Measurements from ENCODE around the gene CTDSP2.
"Not testable (repeated sequence)": the region's sequence is repeated elsewhere in the genome, so short reads cannot be mapped to it uniquely, and the experiment has no call there.

The CTDSP2 gene

DNA sequence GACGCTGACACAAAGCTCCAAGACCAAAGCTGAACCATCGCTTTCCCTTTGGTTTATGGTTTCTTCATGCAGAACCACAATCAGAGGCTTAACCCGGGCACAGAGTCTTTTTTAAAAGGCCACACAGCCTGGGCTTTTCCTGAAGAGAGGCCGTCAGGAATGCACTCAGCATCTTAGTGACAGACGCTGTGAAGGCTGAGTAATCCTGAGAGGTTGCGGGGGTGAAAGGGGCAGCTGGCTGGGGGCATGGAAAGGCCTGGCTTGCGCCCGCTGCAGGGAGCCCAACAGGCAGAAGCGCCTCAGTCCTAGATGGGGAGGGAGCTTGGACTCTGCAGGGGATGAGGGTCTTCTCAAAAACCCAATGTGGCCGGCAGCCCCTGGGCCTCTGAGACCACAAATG lies 13.6 kb downstream of the CTDSP2 start:
- no peak for DNase-seq

DNA sequence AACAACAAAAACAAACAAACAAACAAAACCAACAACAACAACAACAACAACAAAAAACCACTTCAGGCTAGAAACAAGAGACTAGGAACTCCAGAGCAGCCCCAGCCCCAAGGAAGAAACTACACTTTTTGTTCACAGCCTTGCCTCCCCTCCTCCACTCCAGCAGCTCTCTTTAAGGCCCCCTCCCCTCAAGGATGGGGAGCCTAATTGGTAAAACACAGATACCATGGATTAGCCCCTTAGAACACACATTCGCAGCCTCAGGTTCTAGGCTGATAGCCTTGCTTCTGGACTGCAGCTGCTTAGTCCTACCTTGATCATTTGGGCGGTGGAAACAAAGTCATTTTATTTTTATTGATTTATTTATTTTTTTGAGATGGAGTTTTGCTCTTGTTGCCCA lies 16.1 kb downstream of the CTDSP2 start:
- no peak for DNase-seq

DNA sequence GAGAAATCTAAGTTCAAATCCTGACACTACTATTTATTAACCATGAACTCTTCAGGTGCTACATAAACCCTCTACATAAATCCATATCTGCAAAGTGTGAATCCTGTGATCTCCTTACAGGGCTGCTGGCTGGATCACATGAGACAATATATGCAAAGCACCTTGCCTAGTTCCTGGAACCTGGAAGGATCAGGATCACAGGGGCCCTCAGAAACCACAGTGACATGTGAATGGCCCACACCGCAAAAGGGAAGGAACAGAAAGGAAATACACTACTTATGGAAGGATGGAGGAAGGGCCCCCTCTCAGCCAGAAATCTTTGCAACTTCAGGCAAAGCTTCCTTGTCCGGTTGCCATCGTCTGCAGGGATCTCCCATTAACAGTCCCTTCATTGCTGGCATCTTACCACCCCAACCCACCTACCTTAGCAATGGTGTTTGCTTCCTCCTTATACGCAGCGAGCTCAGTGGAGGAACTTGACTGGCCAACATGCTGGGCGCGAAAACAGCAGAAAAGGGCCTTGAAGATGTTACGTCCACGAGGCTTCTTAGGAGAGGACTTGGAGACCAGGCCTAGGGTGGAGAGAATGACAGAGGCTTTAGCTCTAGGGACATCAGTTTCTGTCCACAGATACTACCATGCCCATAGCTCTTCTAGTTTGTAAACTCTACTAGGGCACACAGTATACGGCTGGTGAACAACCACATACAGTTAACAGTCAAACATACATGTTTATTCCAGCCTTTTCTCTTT lies 17.3 kb downstream of the CTDSP2 start:
- DNase-seq: no peak

DNA sequence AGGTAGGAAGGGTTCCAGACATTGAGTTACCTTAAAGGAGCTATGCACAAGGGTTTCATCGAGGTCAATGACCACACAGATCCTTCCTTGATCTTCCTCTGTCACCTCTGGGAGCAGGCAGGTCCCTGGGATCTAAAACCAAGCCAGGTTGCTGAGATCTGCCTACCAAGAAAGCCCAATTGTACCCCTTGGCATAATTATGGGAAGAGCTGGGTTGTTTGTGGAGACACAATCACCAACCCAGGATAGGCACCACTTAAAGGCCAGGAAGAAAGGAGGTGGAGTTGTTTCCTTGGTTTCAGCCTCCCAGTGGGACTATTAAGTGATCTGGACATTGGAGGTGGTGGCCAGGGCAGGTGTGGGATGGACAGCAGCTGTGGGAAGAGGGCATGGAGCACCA lies 19.6 kb downstream of the CTDSP2 start:
- DNase-seq: no peak

DNA sequence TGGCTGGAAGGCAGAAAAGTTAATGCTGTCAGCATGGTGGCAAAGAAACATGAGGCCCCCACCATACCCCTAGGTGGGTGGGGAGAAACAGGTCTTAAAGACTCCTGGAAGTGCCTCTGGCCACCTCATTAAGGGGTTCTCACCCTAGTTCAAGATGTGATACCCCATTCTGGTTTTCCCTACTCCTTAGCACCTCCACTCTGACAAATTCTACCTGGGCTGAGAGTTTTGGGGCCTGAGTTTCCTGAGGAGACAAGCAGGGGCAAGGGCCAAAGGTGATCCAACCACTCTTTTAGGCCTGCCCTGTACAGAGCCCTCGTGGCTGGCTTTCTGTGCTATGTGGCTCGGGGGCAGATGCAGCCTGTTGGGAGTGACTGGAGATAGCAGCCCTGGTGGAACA lies 20.1 kb downstream of the CTDSP2 start:
- no peak for DNase-seq

DNA sequence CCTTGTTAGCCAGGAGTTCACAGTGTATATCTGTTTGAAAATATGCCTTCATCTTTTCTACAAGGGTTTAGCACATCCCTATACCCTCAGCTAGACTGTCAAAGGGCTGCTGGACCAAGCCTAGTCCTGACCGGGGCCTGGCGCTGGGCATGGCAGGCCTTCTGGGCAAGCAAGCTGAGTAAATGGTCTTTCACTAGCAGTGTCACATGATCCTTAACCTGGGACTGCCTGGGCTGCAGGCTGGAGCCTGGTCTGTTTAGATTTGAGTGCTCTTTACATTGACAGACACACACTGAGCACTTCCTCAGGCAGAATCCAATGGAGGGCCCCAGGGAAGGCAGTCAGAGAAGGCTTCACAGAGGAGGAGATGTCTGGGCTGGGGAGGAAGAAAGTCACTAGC lies 21.1 kb downstream of the CTDSP2 start:
- no peak for DNase-seq

DNA sequence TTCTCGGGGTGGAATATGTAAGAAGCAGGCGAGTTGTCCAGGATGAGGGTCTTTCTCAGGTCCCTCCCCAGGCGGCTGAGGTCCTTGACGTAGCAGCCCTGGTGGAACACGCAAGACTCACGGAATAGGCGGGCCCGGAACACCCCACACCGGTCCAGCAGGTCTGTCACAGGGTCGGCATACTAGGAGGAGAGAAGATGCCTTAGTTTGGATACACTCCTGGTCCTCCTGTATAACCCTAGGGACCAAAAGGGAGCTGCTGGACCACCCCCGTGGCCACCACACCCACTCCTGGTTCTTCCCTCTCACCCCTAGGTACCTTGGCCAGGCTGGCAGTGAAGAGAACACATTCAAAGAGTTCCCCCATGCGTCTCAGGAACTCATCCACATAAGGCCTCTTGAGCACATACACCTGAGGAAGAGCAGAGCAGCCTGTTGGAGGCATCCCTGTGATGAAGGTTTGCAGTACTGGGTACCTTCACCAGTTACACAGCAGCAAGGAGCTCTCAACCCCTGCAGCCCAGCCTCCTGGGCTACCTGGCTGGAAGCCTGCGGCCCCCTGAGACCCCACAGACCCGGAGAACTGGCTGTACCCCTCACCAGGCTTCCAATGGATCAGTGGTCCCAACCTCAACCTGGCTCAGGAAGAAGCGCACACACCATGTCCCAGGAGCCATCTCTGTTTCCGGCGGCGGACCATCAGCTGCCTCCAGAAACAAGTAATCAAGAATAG lies 22.5 kb downstream of the CTDSP2 start:
- DNase-seq: no peak

DNA sequence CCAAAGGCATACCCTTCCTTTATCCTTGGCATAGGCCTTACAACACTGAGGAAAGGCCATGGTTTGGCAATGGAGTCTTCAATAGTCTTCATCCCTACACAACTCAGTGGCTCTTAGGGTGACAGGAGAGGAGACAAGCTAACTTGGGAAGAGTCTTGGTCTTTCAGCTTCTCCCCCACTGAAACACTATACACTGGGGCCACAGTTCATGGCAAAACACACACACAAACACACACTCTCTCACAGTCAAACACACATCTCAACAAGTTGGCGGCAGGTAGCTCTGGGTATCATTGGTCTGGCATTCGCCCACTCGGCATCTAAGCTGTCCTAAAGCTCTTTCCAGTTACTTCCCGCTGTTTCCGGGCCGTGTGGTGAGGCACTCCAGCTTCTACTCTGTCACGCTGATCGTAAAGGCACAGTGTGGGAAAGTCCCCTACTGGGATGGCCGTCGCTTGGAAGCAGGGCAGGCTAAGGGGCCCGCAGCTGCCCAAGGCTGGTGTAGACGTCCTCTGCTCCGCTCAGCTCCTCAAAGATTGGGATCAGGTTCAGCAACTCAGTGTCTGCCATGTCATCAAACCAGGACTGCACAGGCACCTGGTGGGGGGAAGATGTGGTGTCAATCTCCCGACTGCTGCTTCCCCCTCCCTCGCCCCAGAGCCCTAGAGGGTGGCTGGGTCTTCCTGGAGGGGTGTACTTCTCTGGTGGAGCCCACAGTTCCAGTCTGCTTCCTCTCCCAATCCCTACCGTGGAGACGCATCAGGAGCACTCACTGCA lies 23.2 kb downstream of the CTDSP2 start:
- DNase-seq: no peak

DNA sequence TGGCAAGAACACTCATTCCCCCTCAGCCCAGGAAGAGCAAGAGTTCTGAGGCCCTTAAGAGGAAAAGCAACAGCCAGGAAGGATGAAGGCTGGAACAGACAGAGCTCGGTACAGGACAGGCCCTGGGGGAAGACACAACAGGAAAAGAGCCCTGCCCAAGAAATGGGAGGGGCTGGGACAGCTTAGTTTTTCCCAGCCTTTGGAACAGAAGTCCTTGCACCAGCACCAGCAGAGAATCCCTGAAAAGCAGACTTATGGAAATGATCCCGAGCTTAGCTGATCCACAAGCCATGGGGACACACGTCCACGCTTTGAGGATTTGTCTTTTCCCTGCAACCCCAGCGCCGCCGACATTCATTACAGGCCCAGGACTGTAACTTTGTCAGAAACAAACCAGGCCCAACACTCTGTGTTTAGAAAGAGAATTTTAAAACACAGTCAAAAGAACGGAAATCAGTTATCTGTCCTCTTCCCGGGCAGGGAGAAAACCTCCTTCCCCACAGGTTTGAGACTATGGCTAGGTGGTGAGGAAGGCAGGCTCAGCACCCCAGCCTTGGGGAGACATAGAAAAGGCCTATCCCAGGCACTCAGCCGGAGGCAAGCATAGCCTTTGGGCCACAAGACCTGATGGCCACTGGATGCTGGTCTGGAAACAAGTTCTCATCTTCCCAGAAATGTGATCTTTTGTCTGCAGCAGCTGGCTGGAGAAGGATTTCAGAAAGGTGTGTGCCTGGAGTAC lies 24.0 kb downstream of the CTDSP2 start:
- DNase-seq: no peak

DNA sequence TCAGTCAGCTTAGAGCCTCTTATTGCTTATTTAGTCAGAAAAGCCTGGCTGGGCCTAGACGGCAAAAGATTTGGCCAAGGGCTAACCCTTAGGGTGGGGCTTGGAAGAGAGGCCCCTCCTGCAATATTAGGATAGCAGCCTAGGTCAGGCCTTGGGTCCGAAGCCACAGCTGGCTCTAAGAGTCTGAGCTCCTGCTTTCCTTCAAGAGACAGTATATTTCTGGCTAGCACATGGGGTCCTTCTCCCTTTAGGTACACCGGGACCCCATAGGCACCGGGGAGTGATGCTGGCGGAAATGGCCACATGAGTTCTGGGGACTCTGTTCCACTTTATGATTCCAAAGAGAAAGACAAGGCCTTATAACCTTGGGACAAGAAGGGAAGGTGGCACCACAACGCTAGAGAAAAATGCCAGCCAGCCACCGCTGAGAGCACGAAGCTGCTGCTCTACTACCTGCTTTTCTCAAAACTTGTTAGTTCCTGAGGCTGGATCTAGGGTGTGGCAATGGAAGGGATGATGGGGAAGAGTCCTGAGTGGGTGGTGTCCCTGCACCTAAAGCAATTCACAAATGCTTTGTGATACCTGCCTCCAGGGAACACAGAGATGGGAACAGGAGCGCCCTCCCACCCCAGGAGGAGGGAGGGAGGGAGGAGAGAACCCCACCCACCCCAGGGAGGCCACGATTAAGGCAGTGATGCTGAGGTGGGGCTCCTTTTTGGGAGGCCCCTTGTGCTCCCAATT lies 24.9 kb downstream of the CTDSP2 start:
- no peak for DNase-seq

DNA sequence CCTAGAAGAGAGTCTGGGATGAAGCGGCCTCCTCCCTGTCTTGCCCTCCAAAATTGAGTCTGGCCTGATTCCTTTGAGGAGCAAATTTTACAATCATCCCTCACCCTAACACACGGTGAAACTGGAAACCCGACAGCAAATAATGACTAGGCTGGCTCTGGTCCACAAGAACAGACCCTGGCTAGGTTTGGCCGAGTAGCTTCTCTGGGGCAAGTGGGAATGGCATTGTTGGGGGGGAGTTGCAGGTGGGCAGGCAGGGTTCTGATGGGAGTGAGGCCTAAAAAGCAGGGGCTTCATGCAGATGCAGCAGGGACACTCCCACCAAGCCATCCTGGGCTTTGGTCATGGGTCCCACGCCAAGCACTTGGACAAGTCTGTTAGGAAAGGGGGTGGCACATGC lies 25.5 kb downstream of the CTDSP2 start:
- not testable (repeated sequence) for DNase-seq

DNA sequence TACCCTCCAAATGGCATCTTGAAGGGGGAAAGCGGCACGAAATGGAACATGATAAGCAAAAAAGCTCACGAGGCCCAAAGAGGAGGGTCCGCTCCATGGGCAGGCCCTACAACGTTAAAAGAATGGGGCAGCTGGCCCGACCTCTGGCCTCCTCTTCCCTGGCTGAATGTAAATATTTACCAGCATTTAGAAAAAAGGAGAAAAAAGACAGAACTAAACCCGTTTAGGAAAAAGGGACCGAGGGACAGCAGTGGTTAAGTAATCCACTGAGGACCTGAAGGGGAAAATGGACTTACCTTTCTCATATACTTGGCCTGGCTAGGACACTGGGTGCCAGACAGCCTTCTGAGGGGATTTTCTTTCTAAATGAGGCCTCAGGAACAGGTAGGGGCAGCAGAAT lies 26.4 kb downstream of the CTDSP2 start:
- not testable (repeated sequence) for DNase-seq

DNA sequence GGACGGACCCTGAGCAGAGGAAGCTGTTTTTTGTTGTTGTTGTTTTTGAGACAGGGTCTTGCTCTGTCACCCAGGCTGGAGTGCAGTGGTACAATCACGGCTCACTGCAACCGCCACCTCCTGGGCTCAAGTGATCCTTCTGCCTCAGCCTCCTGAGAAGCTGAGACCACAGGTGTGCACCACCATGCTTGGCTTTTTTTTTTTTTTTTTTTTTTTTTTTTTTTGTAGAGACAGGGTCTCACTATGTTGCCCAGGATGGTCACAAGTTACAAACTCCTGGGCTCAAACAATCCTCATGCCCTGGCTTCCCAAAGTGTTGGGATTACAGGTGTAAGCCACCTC lies 28.6 kb downstream of the CTDSP2 start:
- DNase-seq: not testable (repeated sequence)

DNA sequence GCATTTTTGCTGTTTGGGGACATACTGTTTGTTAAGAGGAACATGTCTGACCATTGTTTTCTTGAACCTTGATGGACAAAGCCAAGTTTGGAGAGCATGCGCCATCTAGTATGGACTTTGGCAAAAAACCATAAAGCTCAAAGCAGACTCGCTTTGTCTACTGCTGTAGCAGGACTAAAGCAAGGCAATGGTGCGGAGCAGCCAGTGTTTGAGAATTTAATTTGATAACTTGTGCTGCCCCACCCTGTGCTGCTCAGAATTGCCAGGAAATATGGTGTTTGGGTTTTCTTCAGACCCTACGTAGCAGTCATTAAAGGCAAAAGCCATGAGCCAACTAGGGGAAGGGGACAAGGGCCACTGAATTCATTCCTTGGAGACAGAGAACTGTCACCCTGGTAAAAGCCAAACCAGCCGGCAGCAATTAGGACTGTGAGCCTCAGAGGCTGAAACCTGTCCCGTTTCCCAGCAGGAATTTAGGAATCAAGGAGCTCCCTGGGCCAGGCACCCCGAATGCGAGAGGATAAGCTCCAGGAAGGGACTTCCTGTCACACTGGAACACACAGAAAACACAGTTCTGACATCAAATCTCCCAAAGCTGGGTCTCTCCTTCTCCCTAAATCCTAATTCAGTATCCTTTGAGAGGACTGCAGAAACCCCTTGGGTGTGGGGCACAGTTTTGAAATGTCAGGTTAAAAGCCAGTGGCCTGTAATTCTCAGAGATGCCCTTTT lies 29.1 kb downstream of the CTDSP2 start:
- no peak for DNase-seq

DNA sequence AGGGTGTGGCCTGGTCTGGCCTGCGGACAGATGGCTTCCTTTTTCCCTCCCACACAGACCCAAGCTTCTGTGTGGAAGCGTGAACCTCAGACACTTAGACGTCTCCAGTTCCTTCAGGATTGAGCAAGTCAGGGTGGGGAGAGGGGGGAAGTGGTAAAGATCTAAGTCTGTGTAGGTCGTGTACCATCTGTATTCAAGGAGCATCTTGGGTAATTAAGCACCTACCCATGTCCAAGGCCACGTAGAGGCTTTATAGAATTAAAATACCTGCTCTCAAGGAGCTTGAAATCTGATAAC lies 29.7 kb downstream of the CTDSP2 start:
- DNase-seq: no peak

DNA sequence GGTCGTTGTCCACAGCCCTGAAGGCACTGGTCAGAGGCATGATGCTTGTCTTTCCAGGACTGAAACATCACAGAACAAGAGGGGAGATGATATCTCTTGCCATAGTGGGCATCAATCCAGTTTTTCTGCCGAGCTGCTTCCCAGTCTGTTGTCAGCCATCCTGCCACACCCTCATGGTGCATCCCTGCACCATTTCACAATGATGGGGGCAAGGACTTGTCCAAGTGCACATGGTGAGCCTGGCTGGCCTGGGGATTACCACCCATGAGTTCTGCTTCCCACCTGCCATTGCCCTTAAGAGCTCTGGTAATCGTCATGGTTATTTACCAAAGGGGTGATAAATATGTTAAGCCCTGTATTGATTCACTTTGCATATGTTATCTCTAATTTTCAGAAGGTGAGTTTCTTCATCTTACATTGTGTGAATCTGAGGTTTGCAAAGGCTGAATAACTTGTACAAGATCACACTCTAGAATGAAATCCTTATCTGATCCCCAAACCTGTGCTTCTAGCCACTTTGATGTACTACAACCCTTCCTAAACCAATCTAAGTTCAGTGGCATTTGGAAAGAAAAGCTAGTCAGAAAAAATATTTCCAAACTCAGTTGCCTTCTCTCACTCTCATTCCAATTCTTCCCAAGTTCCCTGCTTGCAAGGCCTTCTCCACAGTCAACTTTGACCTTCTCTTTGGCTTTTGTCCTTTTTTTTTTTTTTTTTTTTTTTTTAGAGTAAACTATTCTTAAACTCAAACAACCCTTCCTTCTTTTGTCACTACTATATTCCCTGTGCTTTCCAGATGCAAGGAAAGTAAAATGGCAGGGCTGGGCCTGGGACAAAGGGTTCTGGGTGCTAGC lies 30.3 kb downstream of the CTDSP2 start:
- no peak for DNase-seq

DNA sequence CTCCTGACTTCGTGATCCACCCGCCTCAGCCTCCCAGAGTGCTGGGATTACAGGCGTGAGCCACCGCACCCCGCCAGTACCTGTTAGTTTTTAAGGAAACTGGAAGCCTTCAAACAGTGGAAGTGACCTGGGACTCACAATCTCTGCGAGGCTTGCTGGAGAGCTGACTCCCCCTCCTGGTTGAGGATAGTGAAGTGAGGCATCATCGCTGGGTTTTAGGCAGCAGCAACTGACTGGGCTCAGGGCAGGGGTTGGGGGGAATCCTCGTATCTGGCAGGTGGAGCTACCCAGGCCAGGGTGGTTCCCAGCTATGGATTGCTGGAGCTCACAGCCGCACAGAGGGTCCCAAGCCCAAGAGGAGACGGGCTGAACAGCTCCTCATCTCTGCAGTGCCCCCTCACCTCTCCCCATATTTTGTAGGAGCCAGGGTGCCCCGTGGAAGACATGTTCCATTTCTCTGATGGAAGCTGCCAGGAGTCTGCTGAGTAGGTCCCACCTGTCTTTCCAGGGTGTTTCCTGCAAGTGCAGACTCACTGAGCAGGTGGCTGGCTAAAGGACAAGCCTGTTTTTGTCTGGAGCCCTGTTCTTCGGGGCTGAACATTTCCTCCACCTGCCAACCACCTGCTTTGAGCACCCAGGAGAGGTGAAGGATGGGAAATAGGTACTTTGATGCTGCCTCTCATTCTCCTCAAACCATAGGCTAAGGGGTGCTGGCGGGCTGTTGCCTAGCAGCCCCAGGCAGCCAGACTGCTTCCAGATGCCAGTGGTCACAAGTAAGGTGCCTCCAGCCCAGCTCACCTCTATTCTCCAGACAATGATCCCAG lies 31.1 kb downstream of the CTDSP2 start:
- DNase-seq: no peak

DNA sequence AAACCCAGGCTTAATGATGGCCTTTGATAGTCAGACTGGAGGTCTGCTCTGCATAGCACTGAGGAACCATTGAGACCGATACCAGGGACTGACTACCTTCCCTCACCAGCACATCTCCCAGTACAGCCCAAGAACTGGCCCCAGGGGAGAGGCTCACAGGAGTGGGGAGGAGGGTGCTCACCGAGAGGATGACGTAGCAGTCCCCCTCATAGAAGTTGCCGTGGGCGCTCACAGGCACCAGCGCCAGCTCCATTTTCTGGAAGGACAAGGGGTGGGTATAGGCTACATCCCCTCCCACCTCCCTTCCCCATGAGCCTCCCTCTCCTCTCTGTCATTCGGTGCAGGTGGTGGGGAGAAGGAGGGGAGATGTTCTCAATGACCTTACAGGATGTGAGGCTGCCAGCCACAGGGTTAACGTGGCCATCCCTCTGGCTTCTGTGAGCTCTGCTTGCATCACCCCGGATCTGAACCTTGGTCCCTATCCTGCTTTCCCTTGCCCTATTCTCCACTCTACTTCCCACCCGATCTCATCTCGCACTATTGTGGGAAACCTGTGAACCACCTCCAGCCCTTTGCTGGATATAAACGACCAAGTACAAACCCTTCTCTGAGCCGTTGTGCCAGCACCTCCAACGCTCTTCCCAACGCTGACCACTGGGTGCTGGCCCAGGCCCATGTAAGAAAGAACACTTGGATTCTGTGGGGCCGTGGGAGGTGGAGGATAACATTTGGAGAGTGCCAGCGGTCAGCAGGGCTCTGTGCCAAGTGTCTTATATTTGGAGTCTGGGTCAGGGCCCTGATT lies 32.4 kb downstream of the CTDSP2 start:
- DNase-seq: no peak

Measured in CD4-positive, alpha-beta T cell treated with Interferon alpha-2 for 1 hour (primary cell).